GM21825 (cell line): ENCODE measurements around the gene TENM4.

Source experiments
- ATAC-seq: cut with Tn5 transposase; IDR thresholded peaks from one replicate; pipeline ENCODE4 v1.9.1; 2021; ENCODE audit warnings: mild to moderate bottlenecking, moderate library complexity; ENCODE audit not compliant: unreplicated experiment

TENM4 gene

GRCh38 chr11:78926633-78927338, 514.0 kb downstream of the TENM4 start:
- ATAC-seq: no peak

DNA sequence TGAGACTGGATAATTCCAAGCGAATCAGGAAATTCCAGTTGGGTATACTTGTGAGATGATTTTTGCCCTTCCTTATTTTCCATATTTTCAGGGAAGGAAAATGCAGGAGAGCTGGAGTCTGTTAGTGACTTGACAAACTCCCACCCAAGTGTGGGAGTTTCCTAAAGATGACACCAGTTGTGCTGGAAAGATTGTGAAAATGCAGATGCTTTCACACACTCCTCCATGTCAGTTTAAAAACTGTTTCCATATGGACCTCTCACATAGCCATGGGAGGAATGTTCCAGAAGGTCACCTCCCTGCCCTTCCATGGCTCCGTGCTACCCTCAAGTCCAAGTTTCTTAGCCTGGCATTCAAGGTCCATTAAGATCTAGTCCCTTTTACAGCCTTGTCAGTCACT, 515.4 kb downstream of the TENM4 start:
- no peak for ATAC-seq

DNA sequence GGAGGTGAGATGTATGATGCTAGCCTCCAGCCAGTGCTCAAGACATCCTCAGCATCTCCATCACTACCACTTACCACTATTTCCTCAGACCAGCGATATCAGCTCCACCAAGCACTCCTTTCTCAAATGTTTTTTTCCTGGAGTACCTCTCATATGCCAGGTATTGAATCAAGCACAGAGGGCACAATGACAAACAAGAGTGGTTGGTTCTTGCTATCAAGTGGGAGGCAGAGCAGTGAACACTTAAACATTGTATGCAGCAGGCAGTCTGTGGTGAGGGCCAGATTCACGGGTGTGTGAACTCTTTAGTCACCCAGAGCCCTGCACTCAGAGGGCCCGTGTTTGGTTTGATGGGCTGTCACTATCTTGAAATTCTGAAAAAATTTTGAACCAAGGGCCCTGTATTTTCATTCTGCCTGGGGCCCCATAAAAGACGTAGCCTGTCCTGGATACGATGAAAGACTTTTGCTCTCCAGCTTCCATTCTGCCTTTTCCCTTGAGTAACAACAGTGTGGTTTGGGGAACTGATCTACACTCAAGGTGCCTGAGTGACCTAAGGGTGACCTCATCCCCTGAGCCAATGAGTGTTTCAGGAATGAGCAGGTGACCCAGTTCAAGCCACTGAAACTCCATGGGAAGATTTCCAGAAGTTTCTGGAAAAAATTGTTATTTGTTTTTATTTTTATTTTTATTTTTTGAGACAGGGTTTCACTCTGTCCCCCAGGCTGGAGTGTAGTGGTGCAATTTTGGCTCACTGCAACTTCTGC, 517.8 kb downstream of the TENM4 start:
- no peak for ATAC-seq

DNA sequence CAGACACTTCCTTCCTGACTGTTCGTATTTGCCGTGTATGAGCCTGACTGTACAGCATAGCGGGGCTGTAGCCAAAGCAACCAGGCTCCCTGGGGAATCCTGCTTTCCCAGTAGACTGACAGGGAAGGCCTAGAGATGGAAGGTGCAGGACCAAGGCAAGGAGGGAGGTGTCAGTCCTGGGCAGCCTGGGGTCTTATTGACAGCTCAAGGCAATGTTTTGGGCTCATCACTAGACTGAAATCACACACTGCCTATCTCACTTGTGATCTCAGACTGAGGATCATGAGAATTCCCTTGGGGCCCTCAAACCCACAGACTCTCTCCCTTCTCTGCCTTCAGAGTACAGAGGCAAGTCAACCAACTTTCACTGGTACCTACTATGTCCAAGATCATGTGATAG, 519.3 kb downstream of the TENM4 start:
- ATAC-seq: no peak

DNA sequence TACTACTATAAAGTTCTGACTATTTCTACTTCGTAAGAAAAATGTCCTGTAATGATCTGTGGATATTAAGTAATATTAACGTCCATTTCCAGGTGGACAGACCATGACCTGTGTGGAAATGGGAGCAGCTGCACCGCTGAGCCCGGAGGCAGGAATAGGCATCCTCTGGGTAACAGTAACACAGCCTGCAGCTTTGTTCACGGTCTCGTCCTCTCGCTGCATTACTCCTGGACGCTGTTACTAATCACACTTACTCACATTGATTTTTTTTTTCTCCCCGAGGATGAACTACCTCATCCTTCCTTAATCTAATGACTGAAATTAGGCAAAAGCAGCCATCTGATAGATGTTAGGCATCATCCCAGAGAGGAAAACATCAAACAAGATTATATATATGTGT, 520.5 kb downstream of the TENM4 start:
- no peak for ATAC-seq

DNA sequence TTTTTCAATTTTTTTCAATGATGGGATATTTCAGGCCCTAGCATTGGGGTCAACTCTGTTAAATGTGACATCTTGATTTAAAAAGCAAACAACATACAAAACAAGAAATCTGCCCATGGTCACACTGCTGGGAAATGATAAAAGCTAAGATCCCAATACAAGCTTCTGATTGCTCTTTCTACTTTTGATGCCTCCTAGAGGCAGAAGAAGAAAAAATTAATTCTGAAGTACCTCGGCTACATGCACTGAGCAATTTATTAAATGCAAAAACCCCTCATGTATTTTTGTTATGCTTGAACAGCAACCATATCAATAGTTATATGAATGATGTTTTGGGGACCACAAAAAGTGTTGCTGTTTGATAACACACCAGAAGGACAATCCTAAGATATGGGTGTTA, 524.1 kb downstream of the TENM4 start:
- no peak for ATAC-seq

DNA sequence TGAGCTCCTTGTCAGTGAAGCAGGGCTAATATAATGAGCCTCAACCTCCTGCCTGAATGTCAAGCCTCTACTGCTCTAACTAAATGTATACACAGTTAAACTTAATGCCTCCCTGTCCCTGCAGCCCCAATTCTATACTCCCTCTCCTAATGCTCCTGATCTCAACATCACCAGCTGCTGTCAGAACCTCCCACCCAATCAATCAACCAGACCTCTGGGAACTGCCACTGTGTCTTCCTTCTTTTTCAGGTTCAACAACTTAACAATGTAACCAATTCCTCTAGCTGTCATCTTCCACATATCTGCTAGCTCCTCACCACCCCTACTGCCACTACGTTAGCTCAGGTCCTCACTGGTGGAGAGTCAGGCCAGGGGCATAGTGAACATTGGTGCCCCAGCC, 526.3 kb downstream of the TENM4 start:
- no peak for ATAC-seq

DNA sequence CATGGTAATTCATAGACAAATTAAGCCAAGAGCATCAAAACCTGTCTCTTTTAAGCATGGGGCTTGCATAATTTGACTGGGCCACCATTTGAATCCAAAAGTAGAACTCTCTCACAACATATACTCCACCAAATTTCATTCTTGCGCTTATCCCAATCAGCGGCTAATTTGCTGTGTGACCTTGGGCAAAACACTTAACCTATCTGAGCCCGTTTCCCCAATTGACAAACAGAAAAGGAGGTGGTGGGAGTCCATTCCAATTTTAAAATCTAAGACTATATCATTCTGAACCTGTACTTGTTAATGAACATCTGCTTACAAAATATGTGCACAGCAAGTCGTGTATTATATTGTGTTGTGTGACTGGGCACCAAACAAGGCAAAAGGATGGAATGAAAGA, 528.1 kb downstream of the TENM4 start:
- ATAC-seq: no peak

DNA sequence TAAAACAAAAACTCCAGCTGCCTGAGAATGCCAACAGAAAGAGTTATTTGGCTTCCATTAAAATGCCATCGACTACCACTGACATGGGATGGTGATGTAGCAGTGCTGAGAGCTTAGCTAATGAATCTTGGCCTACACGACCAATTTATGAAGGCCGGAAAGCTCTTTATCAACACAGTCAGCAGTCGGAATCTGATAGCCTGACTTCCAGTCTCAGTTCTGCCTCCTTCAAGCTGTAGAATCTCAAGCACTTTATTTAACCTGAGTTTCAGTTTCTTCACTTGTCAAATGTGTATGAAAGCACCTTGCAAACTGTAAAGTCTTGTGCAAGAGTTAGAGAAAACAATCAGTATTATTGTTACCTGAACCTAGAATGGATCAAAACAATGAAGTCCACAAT, 530.5 kb downstream of the TENM4 start:
- ATAC-seq: no peak

- no peak for ATAC-seq
These were observed 531.4 kb downstream of the TENM4 start for GRCh38 chr11:78909386-78909785.

GRCh38 chr11:78907636-78908035, 533.2 kb downstream of the TENM4 start:
- no peak for ATAC-seq

DNA sequence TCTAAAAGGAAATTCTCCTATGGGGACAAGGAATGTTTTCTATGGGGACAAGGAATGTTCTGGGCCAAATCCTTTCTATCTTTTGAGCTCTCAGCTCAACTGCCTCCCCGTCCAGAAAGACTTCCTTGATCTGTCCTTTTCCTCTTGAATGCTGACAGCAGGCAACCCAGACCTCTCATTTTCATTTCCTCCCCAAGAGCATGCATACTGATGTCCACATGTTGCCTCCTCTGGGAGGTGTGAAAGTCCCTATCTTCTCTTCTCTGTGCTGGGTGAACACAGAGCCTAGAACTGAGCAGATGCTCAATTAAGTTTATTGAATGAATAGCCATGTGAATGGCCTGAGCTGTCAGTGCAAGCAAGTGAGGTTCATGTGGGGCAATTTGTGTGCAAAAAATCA, 534.3 kb downstream of the TENM4 start:
- no peak for ATAC-seq

DNA sequence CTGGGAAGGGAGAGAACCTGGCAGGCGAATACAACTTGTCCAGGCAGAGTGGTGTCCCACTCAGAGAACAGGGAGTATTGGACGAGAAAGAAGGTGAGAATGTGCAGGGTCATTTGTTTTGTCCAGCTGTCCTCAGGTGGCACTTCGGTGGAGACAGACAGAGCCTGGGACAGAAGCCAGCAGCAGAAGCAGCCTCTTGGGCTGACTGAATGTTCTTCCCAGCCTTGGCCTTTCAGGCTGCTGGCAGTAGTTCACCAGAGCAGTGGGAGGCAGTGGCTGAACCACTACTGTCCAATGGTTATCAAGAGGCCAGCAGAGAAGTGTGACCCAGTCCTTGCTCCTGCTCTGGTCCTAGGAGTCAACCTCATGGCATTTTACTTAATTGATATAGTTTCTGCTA, 535.1 kb downstream of the TENM4 start:
- no peak for ATAC-seq

- no peak for ATAC-seq
These were observed 537.9 kb downstream of the TENM4 start for GRCh38 chr11:78902771-78903507.

DNA sequence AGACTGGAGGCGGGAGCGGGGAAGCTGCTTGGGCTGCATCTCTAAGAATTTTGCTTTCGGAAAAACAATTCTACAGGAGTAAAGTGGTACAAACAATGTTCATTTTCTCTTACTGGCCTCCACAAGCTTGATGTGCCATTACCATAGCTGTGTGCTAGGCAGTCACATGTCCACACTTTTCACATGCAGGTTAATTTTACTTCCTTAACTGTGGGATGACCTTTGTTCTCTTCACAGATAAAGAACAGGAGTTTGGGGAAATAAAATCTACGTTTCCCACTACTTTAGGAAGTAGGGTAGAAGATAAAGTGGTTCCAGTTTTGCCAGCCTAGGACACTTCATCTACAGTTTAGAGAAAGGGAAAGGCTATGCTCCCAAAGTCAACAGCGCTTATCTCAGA, 539.0 kb downstream of the TENM4 start:
- no peak for ATAC-seq

DNA sequence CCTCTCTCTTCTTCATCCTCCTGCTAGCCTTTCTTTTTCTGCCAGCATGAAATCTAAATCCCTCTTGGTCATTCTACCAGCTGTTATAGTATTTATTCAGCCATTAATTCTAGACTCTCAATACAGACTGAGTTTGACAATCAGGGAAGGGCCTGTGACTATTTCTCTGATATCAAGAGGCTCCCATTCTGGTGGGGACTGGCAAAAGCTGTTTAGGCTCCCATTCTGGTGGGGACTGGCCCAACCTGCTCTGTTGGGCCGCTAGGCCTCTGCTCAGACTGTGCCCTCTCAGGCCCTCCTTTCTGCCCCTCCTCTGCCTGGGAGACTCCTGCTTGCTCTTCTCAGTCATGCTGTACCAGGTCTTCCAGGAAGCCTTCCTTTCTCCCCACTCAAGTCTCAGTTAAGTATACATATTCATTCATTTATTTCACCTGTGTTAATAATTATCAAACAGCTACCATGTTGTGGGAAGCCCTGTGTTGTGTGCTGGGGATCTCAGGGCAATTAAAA, 542.5 kb downstream of the TENM4 start:
- ATAC-seq: no peak

DNA sequence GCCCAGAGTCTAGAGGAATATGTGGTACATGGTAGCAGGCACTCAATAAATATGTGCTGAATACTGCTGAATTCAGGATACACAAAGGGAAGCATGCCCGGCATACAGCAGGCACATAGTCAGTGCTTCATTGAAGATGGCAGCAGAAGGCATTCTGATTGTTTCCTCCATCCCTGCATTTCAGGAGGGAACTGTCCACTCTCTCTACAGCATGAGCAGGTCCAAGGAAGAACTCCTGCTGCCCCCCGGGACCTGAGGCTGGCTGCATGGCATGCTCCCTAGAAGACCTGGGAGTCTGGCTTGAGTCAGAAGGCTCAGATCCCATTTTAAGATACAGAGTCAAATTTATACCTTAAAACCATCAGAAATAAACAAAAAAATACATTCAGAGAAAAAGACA, 546.8 kb downstream of the TENM4 start:
- no peak for ATAC-seq

- no peak for ATAC-seq
These were observed 551.1 kb downstream of the TENM4 start for GRCh38 chr11:78889698-78890097.

GRCh38 chr11:78886616-78887015, 554.2 kb downstream of the TENM4 start:
- ATAC-seq: no peak

DNA sequence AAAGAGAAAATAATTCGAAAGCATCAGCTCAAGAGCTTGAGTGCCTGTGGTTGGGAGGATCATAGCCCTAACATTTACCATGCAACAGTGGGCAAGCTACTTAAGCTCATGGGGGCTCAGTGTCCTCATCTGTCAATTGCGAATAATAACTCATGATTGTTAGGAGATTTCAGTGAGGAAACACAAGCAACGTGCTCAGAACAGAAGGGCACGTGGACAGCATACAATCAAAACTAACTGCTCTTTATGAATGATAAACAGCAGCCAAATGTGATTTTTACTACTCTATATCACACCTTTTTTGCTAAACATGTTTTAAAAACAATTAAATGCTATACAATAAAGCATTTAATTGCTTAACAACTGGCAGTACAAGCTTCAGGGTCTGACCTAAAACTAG, 556.1 kb downstream of the TENM4 start:
- ATAC-seq: no peak

- ATAC-seq: no peak
These were observed 557.3 kb downstream of the TENM4 start for GRCh38 chr11:78883506-78883905.
